ENCODE results near the gene MOCOS.

Gene MOCOS

GRCh38 chr18:36311026-36311570, 123.8 kb downstream of the MOCOS start:
- no peak for DNase-seq (ENCODE audit: low read depth)
- TF ChIP-seq, protein P1, sequence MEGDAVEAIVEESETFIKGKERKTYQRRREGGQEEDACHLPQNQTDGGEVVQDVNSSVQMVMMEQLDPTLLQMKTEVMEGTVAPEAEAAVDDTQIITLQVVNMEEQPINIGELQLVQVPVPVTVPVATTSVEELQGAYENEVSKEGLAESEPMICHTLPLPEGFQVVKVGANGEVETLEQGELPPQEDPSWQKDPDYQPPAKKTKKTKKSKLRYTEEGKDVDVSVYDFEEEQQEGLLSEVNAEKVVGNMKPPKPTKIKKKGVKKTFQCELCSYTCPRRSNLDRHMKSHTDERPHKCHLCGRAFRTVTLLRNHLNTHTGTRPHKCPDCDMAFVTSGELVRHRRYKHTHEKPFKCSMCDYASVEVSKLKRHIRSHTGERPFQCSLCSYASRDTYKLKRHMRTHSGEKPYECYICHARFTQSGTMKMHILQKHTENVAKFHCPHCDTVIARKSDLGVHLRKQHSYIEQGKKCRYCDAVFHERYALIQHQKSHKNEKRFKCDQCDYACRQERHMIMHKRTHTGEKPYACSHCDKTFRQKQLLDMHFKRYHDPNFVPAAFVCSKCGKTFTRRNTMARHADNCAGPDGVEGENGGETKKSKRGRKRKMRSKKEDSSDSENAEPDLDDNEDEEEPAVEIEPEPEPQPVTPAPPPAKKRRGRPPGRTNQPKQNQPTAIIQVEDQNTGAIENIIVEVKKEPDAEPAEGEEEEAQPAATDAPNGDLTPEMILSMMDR (IDR thresholded peaks at IDR 0.05; ENCODE audit: insufficient read depth, low read depth, low read length, missing control alignments): no peak
- H3K4me3 ChIP-seq (ENCODE audit: low read length): no peak overlapping the region

DNA sequence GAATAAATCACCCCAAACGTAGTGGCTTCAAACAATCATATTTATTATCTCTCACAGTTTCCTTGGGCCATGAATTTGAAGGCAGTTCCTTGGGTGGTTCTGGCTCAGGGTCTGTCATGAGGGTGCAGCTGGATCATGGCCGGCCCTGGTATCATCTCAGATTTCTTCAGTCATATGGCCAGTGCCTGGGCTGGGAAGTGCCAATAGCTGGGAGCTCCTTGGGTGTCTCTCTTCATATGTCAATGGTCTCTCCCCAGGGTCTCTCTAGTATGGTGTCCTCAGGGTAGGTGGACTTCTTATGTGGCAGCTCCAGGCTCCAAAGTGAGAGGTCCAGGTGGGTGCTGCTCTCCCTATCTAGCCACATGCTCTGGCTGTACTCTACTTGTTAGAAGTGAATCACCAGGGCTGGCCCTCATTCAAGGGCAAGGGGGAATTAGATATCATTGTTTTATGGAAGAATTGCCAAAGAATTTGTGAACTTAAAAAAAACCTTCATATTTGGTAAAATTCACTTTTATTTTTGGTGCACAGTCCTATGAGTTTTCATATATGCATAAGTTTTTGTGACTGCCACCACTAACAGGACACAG, 125.6 kb downstream of the MOCOS start:
- TF ChIP-seq, protein P1 (IDR thresholded peaks at IDR 0.05; ENCODE audit: insufficient read depth, low read depth, low read length, missing control alignments): no peak
- DNase-seq (ENCODE audit: low read depth): no peak
- H3K4me3 ChIP-seq (ENCODE audit: low read length): no peak overlapping the region

DNA sequence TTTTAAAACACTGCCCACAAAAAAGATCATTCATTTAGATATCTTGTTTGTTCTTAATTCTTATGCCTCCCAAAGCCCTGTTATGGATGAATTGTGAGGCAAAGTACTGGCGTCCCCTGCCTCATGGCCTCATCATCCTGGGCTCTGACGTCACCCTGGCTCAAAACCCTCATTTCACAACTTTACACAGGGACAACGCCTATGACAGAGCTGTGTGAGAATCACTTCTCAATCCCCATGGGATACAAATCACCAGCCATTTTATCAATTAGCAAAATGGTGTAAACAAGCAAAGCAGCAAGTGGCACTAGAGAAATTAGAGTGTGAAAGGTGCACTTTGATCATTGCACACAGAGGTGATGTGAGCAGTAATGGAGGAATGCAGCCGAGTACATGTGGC, 126.8 kb downstream of the MOCOS start:
- no peak overlapping the region for H3K4me3 ChIP-seq (ENCODE audit: low read length)
- peak; percentile 69 for DNase-seq (ENCODE audit: low read depth)
- TF ChIP-seq, protein P1 (IDR thresholded peaks at IDR 0.05; ENCODE audit: insufficient read depth, low read depth, low read length, missing control alignments): no peak

DNA sequence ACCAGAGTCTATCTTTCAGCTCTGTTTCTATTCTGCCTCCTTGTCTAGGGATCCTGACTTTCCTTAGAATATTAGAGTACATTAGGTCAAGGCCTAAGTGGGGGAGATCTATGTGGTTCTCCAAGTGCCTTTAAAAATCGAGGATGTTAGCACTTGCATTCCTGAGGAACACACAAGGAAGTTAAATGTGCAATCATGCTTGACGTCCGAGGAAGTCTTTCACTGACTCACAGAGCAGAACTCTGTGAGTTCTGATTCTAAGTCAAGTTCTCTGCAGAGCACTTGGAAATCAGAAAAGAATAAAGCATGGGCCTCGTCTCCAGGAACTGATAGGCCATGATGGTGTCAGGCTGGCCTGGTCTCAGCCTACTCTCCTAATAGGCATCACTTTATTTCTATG, 127.5 kb downstream of the MOCOS start:
- TF ChIP-seq, protein P1 (IDR thresholded peaks at IDR 0.05; ENCODE audit: insufficient read depth, low read depth, low read length, missing control alignments): no peak
- peak; percentile 83 for DNase-seq (ENCODE audit: low read depth)
- H3K4me3 ChIP-seq (ENCODE audit: low read length): no peak overlapping the region

DNA sequence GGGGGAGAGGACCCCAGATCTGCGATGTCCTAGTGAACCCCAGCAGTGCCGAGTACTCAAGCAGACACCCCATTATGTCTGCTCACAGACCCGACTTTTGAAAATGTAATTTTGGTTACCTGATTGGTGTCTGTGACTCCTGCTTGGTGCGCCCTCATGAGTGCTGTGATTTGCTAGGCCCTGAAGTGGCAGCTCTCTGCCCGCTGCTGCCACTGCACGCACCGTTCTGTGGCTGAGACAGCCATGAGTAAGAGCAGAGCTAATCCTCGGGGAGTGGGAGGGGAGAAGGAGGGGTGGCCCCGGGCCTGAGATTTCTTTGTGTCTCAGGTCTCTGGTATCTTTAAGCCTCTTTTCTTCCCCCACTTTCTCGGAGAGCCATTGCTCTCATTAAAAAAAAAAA, 128.4 kb downstream of the MOCOS start:
- DNase-seq (ENCODE audit: low read depth): peak; percentile 91

GRCh38 chr18:36316246-36316645, 128.9 kb downstream of the MOCOS start:
- TF ChIP-seq, protein P1 (IDR thresholded peaks at IDR 0.05; ENCODE audit: insufficient read depth, low read depth, low read length, missing control alignments): no peak
- no peak overlapping the region for H3K4me3 ChIP-seq (ENCODE audit: low read length)
- DNase-seq (ENCODE audit: low read depth): no peak

More for the DNA sequence above, 128.4 kb downstream of the MOCOS start:
- TF ChIP-seq, protein P1 (IDR thresholded peaks at IDR 0.05; ENCODE audit: insufficient read depth, low read depth, low read length, missing control alignments): no peak
- H3K4me3 ChIP-seq (ENCODE audit: low read length): no peak overlapping the region
